ENCODE measurements around the gene PAPLN.

DNA sequence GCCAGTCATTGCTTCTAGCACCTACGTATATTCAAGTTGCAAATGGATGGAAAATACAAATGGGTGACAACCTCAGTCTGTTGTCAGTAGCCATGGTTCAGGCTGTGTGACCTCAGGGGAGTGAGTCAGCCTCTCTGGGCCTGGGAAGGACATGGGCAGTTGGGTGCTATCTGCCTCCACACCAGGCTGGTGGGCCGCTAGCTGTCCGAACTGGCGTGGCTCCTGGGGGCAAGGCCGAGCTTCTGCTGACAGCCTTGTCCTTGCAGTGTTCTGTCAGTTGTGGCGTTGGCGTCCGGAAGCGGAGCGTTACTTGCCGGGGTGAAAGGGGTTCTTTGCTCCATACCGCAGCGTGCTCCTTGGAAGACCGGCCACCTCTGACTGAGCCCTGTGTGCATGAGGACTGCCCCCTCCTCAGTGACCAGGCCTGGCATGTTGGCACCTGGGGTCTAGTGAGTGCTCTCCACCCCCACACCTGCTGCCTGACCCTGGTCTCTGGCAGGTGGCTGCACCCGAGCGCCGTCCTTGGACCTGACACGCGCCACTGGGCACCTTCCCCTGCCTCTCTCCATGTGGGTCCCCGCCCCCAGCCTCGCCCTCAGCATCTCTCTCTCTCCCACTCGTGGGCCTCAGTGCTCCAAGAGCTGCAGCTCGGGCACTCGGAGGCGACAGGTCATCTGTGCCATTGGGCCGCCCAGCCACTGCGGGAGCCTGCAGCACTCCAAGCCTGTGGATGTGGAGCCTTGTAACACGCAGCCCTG lies 17.1 kb downstream of the PAPLN start:
- TF ChIP-seq, protein P1, sequence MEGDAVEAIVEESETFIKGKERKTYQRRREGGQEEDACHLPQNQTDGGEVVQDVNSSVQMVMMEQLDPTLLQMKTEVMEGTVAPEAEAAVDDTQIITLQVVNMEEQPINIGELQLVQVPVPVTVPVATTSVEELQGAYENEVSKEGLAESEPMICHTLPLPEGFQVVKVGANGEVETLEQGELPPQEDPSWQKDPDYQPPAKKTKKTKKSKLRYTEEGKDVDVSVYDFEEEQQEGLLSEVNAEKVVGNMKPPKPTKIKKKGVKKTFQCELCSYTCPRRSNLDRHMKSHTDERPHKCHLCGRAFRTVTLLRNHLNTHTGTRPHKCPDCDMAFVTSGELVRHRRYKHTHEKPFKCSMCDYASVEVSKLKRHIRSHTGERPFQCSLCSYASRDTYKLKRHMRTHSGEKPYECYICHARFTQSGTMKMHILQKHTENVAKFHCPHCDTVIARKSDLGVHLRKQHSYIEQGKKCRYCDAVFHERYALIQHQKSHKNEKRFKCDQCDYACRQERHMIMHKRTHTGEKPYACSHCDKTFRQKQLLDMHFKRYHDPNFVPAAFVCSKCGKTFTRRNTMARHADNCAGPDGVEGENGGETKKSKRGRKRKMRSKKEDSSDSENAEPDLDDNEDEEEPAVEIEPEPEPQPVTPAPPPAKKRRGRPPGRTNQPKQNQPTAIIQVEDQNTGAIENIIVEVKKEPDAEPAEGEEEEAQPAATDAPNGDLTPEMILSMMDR (IDR thresholded peaks at IDR 0.05; ENCODE audit: insufficient read depth, low read length, poor library complexity, severe bottlenecking) = no peak
- TF ChIP-seq EZH2phosphoT487 (conservative IDR thresholded peaks at IDR 0.05; ENCODE audit: low read length) = no peak

Measured in SU-DHL-6 (cell line).